A549 (cell line): Measurements from ENCODE around the gene WDFY2. TPM values are rescaled to one million over a fixed set of nuclear protein-coding genes. Genes with fewer than 3 reads are reported as not detected.

Experiments
- ATAC-seq, 2 experiments: fragments of 200-7000 bp in 1 of 2; fragments of >200 bp in 1 of 2; cut with Nextera tagmentation in 1 of 2; cut with Tn5 transposase in 1 of 2; 3 replicates each; pipeline versions ENCODE4 v1.8.0 to v1.9.1; 2018 to 2020; ENCODE audit warnings: mild to moderate bottlenecking in 1 of 2, moderate library complexity in 1 of 2
- CTCF ChIA-PET: fragments of 300-600 bp; sonication (Branson Sonifier 250); formaldehyde crosslinking; extraction: SDS; loops from one replicate; lab custom pipeline; 2021; ENCODE audit warnings: antibody characterized with exemption, inconsistent platforms; lab: Yijun Ruan, JAX
- POLR2A ChIA-PET: fragments of 350-600 bp; formaldehyde crosslinking; extraction: SDS; loops from one replicate; lab custom pipeline; 2021; ENCODE audit warnings: antibody characterized with exemption, inconsistent platforms; lab: Yijun Ruan, JAX
- DNase-seq, 2 experiments: peaks; one replicate each; pipeline versions ENCODE4 v3.0.0 to v3.0.0-alpha.2; 2011 to 2016; ENCODE audit warnings: low read depth in 1 of 2, low spot score in 1 of 2
- FAIRE-seq: peaks from 2 replicates; lab custom pipeline; 2011; peaks lifted over from hg19 to GRCh38; lab: Jason Lieb, UNC
- H3K27ac ChIP-seq, 2 experiments: fragments of >200 bp; sonication (Bioruptor Twin); formaldehyde crosslinking; 3 replicates each; pipeline ENCODE4 v1.5.1; 2016 to 2017
- H3K4me1 ChIP-seq: fragments of >200 bp; sonication (Bioruptor Twin); formaldehyde crosslinking; 3 replicates; pipeline ENCODE4 v1.6.1; 2016
- H3K4me2 ChIP-seq: fragments of >200 bp; sonication (Bioruptor Twin); formaldehyde crosslinking; 3 replicates; pipeline ENCODE4 v1.6.1; 2016
- H3K4me3 ChIP-seq: fragments of >200 bp; sonication (Bioruptor Twin); formaldehyde crosslinking; 3 replicates; pipeline ENCODE4 v1.5.1; 2016
- H3K9me3 ChIP-seq: fragments of >200 bp; sonication (Bioruptor Twin); formaldehyde crosslinking; 3 replicates; pipeline ENCODE4 v1.6.1; 2016
- CBX8 ChIP-seq: fragments of 200-600 bp; sonication (generic); IDR thresholded peaks from 2 replicates; pipeline ENCODE4 v1.6.1; 2016
- EHF ChIP-seq: fragments of 250-450 bp; sonication (Bioruptor Pico); IDR thresholded peaks from 2 replicates; pipeline ENCODE4 v1.5.0; 2020; ENCODE audit warnings: mild to moderate bottlenecking
- EHMT2 ChIP-seq: fragments of 200-600 bp; sonication (generic); IDR thresholded peaks from 2 replicates; pipeline ENCODE4 v1.6.1; 2016; ENCODE audit warnings: antibody characterized with exemption, low read depth, mild to moderate bottlenecking, moderate library complexity
- EP300 ChIP-seq, 2 experiments: fragments of >200 bp; sonication (Bioruptor Twin); formaldehyde crosslinking; IDR thresholded peaks; 2 replicates in 1 of 2; 3 replicates in 1 of 2; pipeline ENCODE4 v1.6.1; 2016 to 2017
- ESRRA ChIP-seq: fragments of 150-350 bp; IDR thresholded peaks from 2 replicates; pipeline ENCODE4 v1.6.1; 2014; ENCODE audit warnings: mild to moderate bottlenecking, low read length, borderline replicate concordance
- FOSB ChIP-seq: fragments of 250-450 bp; sonication (Bioruptor Pico); IDR thresholded peaks from 2 replicates; pipeline ENCODE4 v1.5.0; 2020; ENCODE audit warnings: mild to moderate bottlenecking, moderate library complexity
- GATA3 ChIP-seq: IDR thresholded peaks from 2 replicates; pipeline ENCODE4 v1.6.1; 2012; ENCODE audit warnings: borderline replicate concordance
- HDAC2 ChIP-seq: fragments of 200-600 bp; sonication (generic); IDR thresholded peaks from 2 replicates; pipeline ENCODE4 v1.6.1; 2016
- HEYL ChIP-seq: fragments of 250-450 bp; sonication (Bioruptor Pico); IDR thresholded peaks from 2 replicates; pipeline ENCODE4 v1.8.0; 2021; ENCODE audit warnings: mild to moderate bottlenecking, moderate library complexity
- HMGXB4 ChIP-seq: fragments of 250-450 bp; sonication (Bioruptor Pico); IDR thresholded peaks from 2 replicates; pipeline ENCODE4 v1.5.0; 2021; ENCODE audit warnings: mild to moderate bottlenecking, moderate library complexity, borderline replicate concordance
- HOXA7 ChIP-seq: fragments of 250-450 bp; sonication (Bioruptor Pico); IDR thresholded peaks from 2 replicates; pipeline ENCODE4 v1.5.0; 2020; ENCODE audit warnings: mild to moderate bottlenecking, moderate library complexity
- JUN ChIP-seq, 2 experiments: fragments of >200 bp; sonication (Bioruptor Twin); formaldehyde crosslinking; IDR thresholded peaks; 2 replicates in 1 of 2; 3 replicates in 1 of 2; pipeline ENCODE4 v1.6.1; 2016 to 2017
- KDM5A ChIP-seq: fragments of 200-600 bp; sonication (generic); IDR thresholded peaks from 2 replicates; pipeline ENCODE4 v1.6.1; 2016; ENCODE audit warnings: antibody characterized with exemption, mild to moderate bottlenecking
- MAFK ChIP-seq: fragments of 450-650 bp; IDR thresholded peaks from 2 replicates; pipeline ENCODE4 v1.6.1; 2014; ENCODE audit not compliant: partially characterized antibody
- MYC ChIP-seq: IDR thresholded peaks from 2 replicates; pipeline ENCODE4 v1.6.1; 2012; ENCODE audit warnings: mild to moderate bottlenecking, inconsistent platforms, low read length, improper control_type of control experiment, borderline replicate concordance
- NFE2L2 ChIP-seq: fragments of 150-350 bp; conservative IDR thresholded peaks from 2 replicates; pipeline ENCODE4 v1.6.1; 2014; ENCODE audit warnings: low read length
- NPAS2 ChIP-seq: fragments of 250-450 bp; sonication (Bioruptor Pico); IDR thresholded peaks from 2 replicates; pipeline ENCODE4 v1.8.0; 2022; ENCODE audit warnings: mild to moderate bottlenecking, moderate library complexity, borderline replicate concordance
- POLR2AphosphoS2 ChIP-seq: conservative IDR thresholded peaks from 2 replicates; pipeline ENCODE4 v1.6.1; 2012; ENCODE audit warnings: low read length, improper control_type of control experiment, inconsistent platforms
- RFX5 ChIP-seq: fragments of 450-650 bp; IDR thresholded peaks from 2 replicates; pipeline ENCODE4 v1.7.1; 2014; ENCODE audit warnings: antibody characterized with exemption, mild to moderate bottlenecking, moderate library complexity
- RNF2 ChIP-seq: fragments of 200-600 bp; sonication (generic); IDR thresholded peaks from 2 replicates; pipeline ENCODE4 v1.6.1; 2016; ENCODE audit warnings: low read depth, mild to moderate bottlenecking, antibody characterized with exemption, moderate library complexity, borderline replicate concordance
- SMC3 ChIP-seq: fragments of >200 bp; sonication (Bioruptor Twin); formaldehyde crosslinking; IDR thresholded peaks from 3 replicates; pipeline ENCODE4 v1.6.1; 2018; ENCODE audit warnings: inconsistent platforms
- SREBF2 ChIP-seq: fragments of 450-650 bp; IDR thresholded peaks from 2 replicates; pipeline ENCODE4 v1.6.1; 2014; ENCODE audit warnings: mild to moderate bottlenecking, moderate library complexity
- TFCP2L1 ChIP-seq: fragments of 250-450 bp; sonication (Bioruptor Pico); IDR thresholded peaks from 2 replicates; pipeline ENCODE4 v1.5.0; 2021; ENCODE audit warnings: mild to moderate bottlenecking
- ZC3H11A ChIP-seq: fragments of 450-650 bp; IDR thresholded peaks from 2 replicates; pipeline ENCODE4 v1.6.1; 2014; ENCODE audit warnings: antibody characterized with exemption, mild to moderate bottlenecking
- WGBS: methylation state at CpG from one replicate; pipeline ENCODE4 v1.1.6; 2017; ENCODE audit errors: missing lambda C conversion rate; 5-methylcytosine and 5-hydroxymethylcytosine counted together
- polyA plus RNA-seq, 4 experiments: library from polyadenylated mRNA; depleted of rRNA in 3 of 4; stranded (reverse); fragments of >200 nt; fragmentation: RNase III in 1 of 4; extraction: RNeasy Plus Mini Kit Qiagen cat#74134 plus additional on column Dnase treatment in 1 of 4; gene quantifications; 2 replicates in 3 of 4; 3 replicates in 1 of 4; pipeline ENCODE4 v1.2.3, GENCODE V29; 2011 to 2017
- TF ChIP-seq, protein P1 (sequence below): fragments of 250-450 bp; sonication (Bioruptor Pico); IDR thresholded peaks from 2 replicates; pipeline ENCODE4 v1.5.0; 2020; ENCODE audit warnings: low read depth, mild to moderate bottlenecking, moderate library complexity
- TF ChIP-seq, protein P2 (sequence below): fragments of >200 bp; sonication (Bioruptor Twin); formaldehyde crosslinking; IDR thresholded peaks from 3 replicates; pipeline ENCODE4 v1.6.1; 2016
- TF ChIP-seq, protein P3 (sequence below): fragments of 200-600 bp; sonication (generic); IDR thresholded peaks from 2 replicates; pipeline ENCODE4 v1.6.1; 2016; ENCODE audit warnings: antibody characterized with exemption, mild to moderate bottlenecking, moderate library complexity
- TF ChIP-seq, protein P4 (sequence below): IDR thresholded peaks from 2 replicates; pipeline ENCODE4 v1.6.1; 2012
- TF ChIP-seq, protein P5 (sequence below): fragments of 150-350 bp; IDR thresholded peaks from 2 replicates; pipeline ENCODE4 v1.6.1; 2014; ENCODE audit warnings: low read depth, mild to moderate bottlenecking, low read length

Gene WDFY2
- polyA plus RNA-seq, 2 of the 4 experiments (the other 2 are of a cell fraction), result 5.2 to 8.5 TPM

- ChIA-PET POLR2A (no interaction called here), CTCF (interaction anchor here (1.0 to 1.3 kb wide), 2 partner anchors 9 to 38 kb away, joined by 3 read pairs; partner anchors contain the start of gene TMEM272)
- peak in 1 of 2 experiments; percentile 35 for DNase-seq
- WGBS, result 68% methylated on average over 2 of the region's 2 CpGs
- no peak for FAIRE-seq
- Histone ChIP-seq H3K4me3 (no peak overlapping the region), H3K27ac (no peak overlapping the region), H3K4me1 (peaks cover 18% of the 10 kb centered on the region), H3K4me2 (no peak overlapping the region), H3K9me3 (no peaks in the 10 kb centered on the region)
- ATAC-seq, result no peak
- TF ChIP-seq HEYL (CRISPR knock-in tag) (no peak), ESRRA (no peak), GATA3 (no peak), NFE2L2 (no peak), CBX8 (no peak), SREBF2 (no peak), KDM5A (no peak), EP300 (IDR thresholded peaks at IDR 0.05) (no peak), EHF (CRISPR knock-in tag) (no peak), RNF2 (no peak), MAFK (no peak), HOXA7 (CRISPR knock-in tag) (no peak), HDAC2 (no peak), FOSB (CRISPR knock-in tag) (no peak)
- TF ChIP-seq, protein P1, sequence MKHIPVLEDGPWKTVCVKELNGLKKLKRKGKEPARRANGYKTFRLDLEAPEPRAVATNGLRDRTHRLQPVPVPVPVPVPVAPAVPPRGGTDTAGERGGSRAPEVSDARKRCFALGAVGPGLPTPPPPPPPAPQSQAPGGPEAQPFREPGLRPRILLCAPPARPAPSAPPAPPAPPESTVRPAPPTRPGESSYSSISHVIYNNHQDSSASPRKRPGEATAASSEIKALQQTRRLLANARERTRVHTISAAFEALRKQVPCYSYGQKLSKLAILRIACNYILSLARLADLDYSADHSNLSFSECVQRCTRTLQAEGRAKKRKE (CRISPR knock-in tag), result no peak
- TF ChIP-seq, protein P2, sequence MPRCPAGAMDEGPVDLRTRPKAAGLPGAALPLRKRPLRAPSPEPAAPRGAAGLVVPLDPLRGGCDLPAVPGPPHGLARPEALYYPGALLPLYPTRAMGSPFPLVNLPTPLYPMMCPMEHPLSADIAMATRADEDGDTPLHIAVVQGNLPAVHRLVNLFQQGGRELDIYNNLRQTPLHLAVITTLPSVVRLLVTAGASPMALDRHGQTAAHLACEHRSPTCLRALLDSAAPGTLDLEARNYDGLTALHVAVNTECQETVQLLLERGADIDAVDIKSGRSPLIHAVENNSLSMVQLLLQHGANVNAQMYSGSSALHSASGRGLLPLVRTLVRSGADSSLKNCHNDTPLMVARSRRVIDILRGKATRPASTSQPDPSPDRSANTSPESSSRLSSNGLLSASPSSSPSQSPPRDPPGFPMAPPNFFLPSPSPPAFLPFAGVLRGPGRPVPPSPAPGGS, result no peak
These were observed 222.3 kb downstream of the WDFY2 start for GRCh38 chr13:51806566-51806965.

- Histone ChIP-seq H3K27ac (no peak overlapping the region), H3K9me3 (no peaks in the 10 kb centered on the region), H3K4me1 (peaks cover 16% of the 10 kb centered on the region), H3K4me2 (no peak overlapping the region), H3K4me3 (no peak overlapping the region)
- TF ChIP-seq, protein P3, sequence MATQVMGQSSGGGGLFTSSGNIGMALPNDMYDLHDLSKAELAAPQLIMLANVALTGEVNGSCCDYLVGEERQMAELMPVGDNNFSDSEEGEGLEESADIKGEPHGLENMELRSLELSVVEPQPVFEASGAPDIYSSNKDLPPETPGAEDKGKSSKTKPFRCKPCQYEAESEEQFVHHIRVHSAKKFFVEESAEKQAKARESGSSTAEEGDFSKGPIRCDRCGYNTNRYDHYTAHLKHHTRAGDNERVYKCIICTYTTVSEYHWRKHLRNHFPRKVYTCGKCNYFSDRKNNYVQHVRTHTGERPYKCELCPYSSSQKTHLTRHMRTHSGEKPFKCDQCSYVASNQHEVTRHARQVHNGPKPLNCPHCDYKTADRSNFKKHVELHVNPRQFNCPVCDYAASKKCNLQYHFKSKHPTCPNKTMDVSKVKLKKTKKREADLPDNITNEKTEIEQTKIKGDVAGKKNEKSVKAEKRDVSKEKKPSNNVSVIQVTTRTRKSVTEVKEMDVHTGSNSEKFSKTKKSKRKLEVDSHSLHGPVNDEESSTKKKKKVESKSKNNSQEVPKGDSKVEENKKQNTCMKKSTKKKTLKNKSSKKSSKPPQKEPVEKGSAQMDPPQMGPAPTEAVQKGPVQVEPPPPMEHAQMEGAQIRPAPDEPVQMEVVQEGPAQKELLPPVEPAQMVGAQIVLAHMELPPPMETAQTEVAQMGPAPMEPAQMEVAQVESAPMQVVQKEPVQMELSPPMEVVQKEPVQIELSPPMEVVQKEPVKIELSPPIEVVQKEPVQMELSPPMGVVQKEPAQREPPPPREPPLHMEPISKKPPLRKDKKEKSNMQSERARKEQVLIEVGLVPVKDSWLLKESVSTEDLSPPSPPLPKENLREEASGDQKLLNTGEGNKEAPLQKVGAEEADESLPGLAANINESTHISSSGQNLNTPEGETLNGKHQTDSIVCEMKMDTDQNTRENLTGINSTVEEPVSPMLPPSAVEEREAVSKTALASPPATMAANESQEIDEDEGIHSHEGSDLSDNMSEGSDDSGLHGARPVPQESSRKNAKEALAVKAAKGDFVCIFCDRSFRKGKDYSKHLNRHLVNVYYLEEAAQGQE, result no peak
- TF ChIP-seq EHMT2, result no peak
- no peak for TF ChIP-seq CBX8
- no peak for TF ChIP-seq MYC
- TF ChIP-seq, protein P4, sequence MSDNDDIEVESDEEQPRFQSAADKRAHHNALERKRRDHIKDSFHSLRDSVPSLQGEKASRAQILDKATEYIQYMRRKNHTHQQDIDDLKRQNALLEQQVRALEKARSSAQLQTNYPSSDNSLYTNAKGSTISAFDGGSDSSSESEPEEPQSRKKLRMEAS, result no peak
- no peak for TF ChIP-seq POLR2AphosphoS2
- TF ChIP-seq, protein P1 (CRISPR knock-in tag), result no peak
- no peak for TF ChIP-seq SREBF2
- no peak for TF ChIP-seq TFCP2L1 (CRISPR knock-in tag)
- TF ChIP-seq ZC3H11A, result no peak
- TF ChIP-seq, protein P5, sequence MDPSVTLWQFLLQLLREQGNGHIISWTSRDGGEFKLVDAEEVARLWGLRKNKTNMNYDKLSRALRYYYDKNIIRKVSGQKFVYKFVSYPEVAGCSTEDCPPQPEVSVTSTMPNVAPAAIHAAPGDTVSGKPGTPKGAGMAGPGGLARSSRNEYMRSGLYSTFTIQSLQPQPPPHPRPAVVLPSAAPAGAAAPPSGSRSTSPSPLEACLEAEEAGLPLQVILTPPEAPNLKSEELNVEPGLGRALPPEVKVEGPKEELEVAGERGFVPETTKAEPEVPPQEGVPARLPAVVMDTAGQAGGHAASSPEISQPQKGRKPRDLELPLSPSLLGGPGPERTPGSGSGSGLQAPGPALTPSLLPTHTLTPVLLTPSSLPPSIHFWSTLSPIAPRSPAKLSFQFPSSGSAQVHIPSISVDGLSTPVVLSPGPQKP, result no peak
- no peak for TF ChIP-seq RFX5
- no peak for TF ChIP-seq HMGXB4
- TF ChIP-seq SMC3, result no peak
- TF ChIP-seq NPAS2 (CRISPR knock-in tag), result no peak
- no peak for TF ChIP-seq MAFK
- no peak for TF ChIP-seq JUN (IDR thresholded peaks at IDR 0.05)
- ChIA-PET CTCF (no interaction called here), POLR2A (no interaction called here)
- FAIRE-seq, result no peak
- ATAC-seq, result no peak
- DNase-seq, result no peak
- WGBS, result 79% methylated on average over 5 of the region's 5 CpGs
These were observed 222.8 kb downstream of the WDFY2 start for GRCh38 chr13:51807041-51807440.
